Measurements from ENCODE around the gene INAFM2. TPM values are rescaled to one million over a fixed set of nuclear protein-coding genes. Genes with fewer than 3 reads are reported as not detected.
A peak's percentile ranks its signal among the peaks of the same experiment; 100 is the strongest.

Gene INAFM2
- polyA plus RNA-seq, 1 donor from 2014 or later, result 14.8 TPM

- H4K20me1 ChIP-seq (ENCODE audit: insufficient read depth), result no peaks in the 10 kb centered on the region
- TF ChIP-seq EZH2 (IDR thresholded peaks at IDR 0.05; ENCODE audit: borderline replicate concordance, insufficient read depth, low read length, poor library complexity, severe bottlenecking) (no peak), SMC3 (conservative IDR thresholded peaks at IDR 0.05; ENCODE audit: poor library complexity) (no peak), TAF1 (IDR thresholded peaks at IDR 0.05; ENCODE audit: low read depth) (no peak), RAD21 (conservative IDR thresholded peaks at IDR 0.05) (no peak), MXI1 (conservative IDR thresholded peaks at IDR 0.05; ENCODE audit: poor library complexity, severe bottlenecking) (no peak), CTCF (IDR thresholded peaks at IDR 0.05; ENCODE audit: poor library complexity, severe bottlenecking) (no peak), POLR2AphosphoS5 (IDR thresholded peaks at IDR 0.05) (no peak), EP300 (conservative IDR thresholded peaks at IDR 0.05; ENCODE audit: poor library complexity, severe bottlenecking) (no peak)
- TF ChIP-seq, protein P1, sequence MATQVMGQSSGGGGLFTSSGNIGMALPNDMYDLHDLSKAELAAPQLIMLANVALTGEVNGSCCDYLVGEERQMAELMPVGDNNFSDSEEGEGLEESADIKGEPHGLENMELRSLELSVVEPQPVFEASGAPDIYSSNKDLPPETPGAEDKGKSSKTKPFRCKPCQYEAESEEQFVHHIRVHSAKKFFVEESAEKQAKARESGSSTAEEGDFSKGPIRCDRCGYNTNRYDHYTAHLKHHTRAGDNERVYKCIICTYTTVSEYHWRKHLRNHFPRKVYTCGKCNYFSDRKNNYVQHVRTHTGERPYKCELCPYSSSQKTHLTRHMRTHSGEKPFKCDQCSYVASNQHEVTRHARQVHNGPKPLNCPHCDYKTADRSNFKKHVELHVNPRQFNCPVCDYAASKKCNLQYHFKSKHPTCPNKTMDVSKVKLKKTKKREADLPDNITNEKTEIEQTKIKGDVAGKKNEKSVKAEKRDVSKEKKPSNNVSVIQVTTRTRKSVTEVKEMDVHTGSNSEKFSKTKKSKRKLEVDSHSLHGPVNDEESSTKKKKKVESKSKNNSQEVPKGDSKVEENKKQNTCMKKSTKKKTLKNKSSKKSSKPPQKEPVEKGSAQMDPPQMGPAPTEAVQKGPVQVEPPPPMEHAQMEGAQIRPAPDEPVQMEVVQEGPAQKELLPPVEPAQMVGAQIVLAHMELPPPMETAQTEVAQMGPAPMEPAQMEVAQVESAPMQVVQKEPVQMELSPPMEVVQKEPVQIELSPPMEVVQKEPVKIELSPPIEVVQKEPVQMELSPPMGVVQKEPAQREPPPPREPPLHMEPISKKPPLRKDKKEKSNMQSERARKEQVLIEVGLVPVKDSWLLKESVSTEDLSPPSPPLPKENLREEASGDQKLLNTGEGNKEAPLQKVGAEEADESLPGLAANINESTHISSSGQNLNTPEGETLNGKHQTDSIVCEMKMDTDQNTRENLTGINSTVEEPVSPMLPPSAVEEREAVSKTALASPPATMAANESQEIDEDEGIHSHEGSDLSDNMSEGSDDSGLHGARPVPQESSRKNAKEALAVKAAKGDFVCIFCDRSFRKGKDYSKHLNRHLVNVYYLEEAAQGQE (IDR thresholded peaks at IDR 0.05; ENCODE audit: borderline replicate concordance), result no peak
- H2AFZ ChIP-seq (ENCODE audit: low read depth, low read length), result no peak within 1 kb of the TSS
- no peak within 1 kb of the TSS for H3K4me3 ChIP-seq (ENCODE audit: low read length)
- no peaks in the 10 kb centered on the region for H3K9me2 ChIP-seq (ENCODE audit: insufficient read depth, low read length)
- no peaks in the 10 kb centered on the region for H3K27me3 ChIP-seq (ENCODE audit: insufficient read depth, low read depth, low read length)
- no peak within 1 kb of the TSS for H3K4me2 ChIP-seq (ENCODE audit: low read length)
- no peaks in the 10 kb centered on the region for H3K36me3 ChIP-seq (ENCODE audit: insufficient read depth, low read length)
- H3K27ac ChIP-seq (ENCODE audit: low read length), result no peak within 1 kb of the TSS
- H3F3A ChIP-seq (ENCODE audit: insufficient read depth, low read length, poor library complexity, severe bottlenecking), result no peaks in the 10 kb centered on the region
- no peaks in the 10 kb centered on the region for H3K9me3 ChIP-seq (ENCODE audit: low read length)
- H3K9ac ChIP-seq (ENCODE audit: low read length), result no peak within 1 kb of the TSS
- H3K79me2 ChIP-seq (replicated peaks; ENCODE audit: insufficient read depth, low read length), result no peaks in the 10 kb centered on the region
Observed at GRCh38 chr15:40307421-40308211, 15.9 kb upstream of the INAFM2 start, which contains the start of gene PLCB2. Gene PLCB2 (minus strand): TSS chr15:40307935. CDS start chr15:40307672, 263 bp downstream.

DNA sequence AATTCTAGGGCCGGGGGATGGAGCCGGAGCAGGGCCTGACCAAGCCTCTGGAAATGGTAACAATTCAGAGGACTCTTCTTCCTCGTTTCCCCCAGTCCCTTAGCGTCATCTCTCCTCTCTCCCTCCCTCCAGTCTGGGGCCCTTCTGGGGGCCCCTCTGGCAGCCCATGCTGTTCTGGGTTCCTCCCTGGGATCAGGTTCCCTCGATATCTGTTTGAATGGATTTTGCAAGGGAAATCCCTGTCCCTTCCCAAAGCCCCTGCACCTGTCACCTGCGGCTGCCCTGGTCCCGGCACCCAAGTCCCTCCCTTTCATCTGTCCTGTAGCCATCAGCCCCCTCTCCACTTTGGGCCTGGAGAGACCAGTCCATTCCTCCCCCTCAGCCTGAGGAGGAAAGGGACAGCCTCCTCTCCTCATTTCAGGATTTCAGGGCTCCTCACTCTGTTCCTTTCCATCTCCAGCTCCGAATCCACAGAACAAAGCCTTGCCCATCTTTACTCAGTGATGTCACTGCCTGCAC, 14.1 kb upstream of the INAFM2 start:
- Histone ChIP-seq H3K9me2 (ENCODE audit: insufficient read depth, low read length) (no peaks in the 10 kb centered on the region), H3K4me2 (ENCODE audit: low read length) (no peak overlapping the region), H2AFZ (ENCODE audit: low read depth, low read length) (no peak overlapping the region), H4K20me1 (ENCODE audit: insufficient read depth) (no peaks in the 10 kb centered on the region), H3K4me3 (ENCODE audit: low read length) (no peak overlapping the region), H3K79me2 (replicated peaks; ENCODE audit: insufficient read depth, low read length) (no peaks in the 10 kb centered on the region), H3K27me3 (ENCODE audit: insufficient read depth, low read depth, low read length) (no peaks in the 10 kb centered on the region), H3K9ac (ENCODE audit: low read length) (peak overlapping the region; percentile 12), H3K9me3 (ENCODE audit: low read length) (no peaks in the 10 kb centered on the region), H3K36me3 (ENCODE audit: insufficient read depth, low read length) (no peaks in the 10 kb centered on the region), H3K27ac (ENCODE audit: low read length) (no peak overlapping the region), H3F3A (ENCODE audit: insufficient read depth, low read length, poor library complexity, severe bottlenecking) (no peaks in the 10 kb centered on the region)
- TF ChIP-seq EZH2 (IDR thresholded peaks at IDR 0.05; ENCODE audit: borderline replicate concordance, insufficient read depth, low read length, poor library complexity, severe bottlenecking) (no peak), MXI1 (conservative IDR thresholded peaks at IDR 0.05; ENCODE audit: poor library complexity, severe bottlenecking) (no peak), RAD21 (conservative IDR thresholded peaks at IDR 0.05) (no peak), SMC3 (conservative IDR thresholded peaks at IDR 0.05; ENCODE audit: poor library complexity) (no peak), TAF1 (IDR thresholded peaks at IDR 0.05; ENCODE audit: low read depth) (no peak), CTCF (IDR thresholded peaks at IDR 0.05; ENCODE audit: poor library complexity, severe bottlenecking) (no peak), POLR2AphosphoS5 (IDR thresholded peaks at IDR 0.05) (no peak), EP300 (conservative IDR thresholded peaks at IDR 0.05; ENCODE audit: poor library complexity, severe bottlenecking) (no peak)
- TF ChIP-seq, protein P1 (IDR thresholded peaks at IDR 0.05; ENCODE audit: borderline replicate concordance), result no peak
